B cell (primary cell): Measurements from ENCODE around the gene UTS2B. TPM values are rescaled to one million over a fixed set of nuclear protein-coding genes. Genes with fewer than 3 reads are reported as not detected.

Source experiments
- ATAC-seq: fragments of 200-7000 bp; cut with Tn5 transposase; one replicate; pipeline ENCODE4 v1.10.0; 2021; ENCODE audit warnings: low read depth, mild to moderate bottlenecking, moderate number of reproducible peaks, moderate library complexity
- CTCF ChIA-PET: fragments of 350-600 bp; sonication (Branson Sonifier 250); formaldehyde crosslinking; loops from one replicate; lab custom pipeline; 2021; ENCODE audit warnings: antibody characterized with exemption, inconsistent platforms; lab: Charles Lee
- POLR2A ChIA-PET: fragments of 350-600 bp; sonication (Branson Sonifier 250); formaldehyde crosslinking; loops from one replicate; lab custom pipeline; 2021; ENCODE audit warnings: antibody characterized with exemption; lab: Charles Lee
- DNase-seq: peaks from one replicate; pipeline ENCODE4 v3.0.0; 2013
- H2AFZ ChIP-seq: 2 replicates; pipeline ENCODE4 v1.6.1; 2012; ENCODE audit warnings: mild to moderate bottlenecking, low read depth, low read length; ENCODE audit not compliant: insufficient read depth, poor library complexity, severe bottlenecking
- H3K27ac ChIP-seq, 2 donors: 1 replicate in 1 of 2; 2 replicates in 1 of 2; pipeline ENCODE4 v1.5.1; 2012 to 2013; ENCODE audit warnings: low read length in 2 of 2, mild to moderate bottlenecking in 2 of 2, moderate library complexity in 1 of 2
- H3K27me3 ChIP-seq, 4 experiments: fragments of 200-600 bp in 1 of 4; sonication (generic) in 1 of 4; replicated peaks in 1 of 4; 1 replicate in 2 of 4; 2 replicates in 2 of 4; pipeline versions ENCODE4 v1.6.1 to v1.7.0; 2013 to 2016; ENCODE audit warnings: low read length in 3 of 4, mild to moderate bottlenecking in 2 of 4, mixed read lengths in 1 of 4, moderate library complexity in 1 of 4; ENCODE audit not compliant: insufficient read depth in 4 of 4, control insufficient read depth in 3 of 4; ENCODE audit errors: control extremely low read depth in 1 of 4
- H3K36me3 ChIP-seq, 2 experiments: replicated peaks in 1 of 2; 1 replicate in 1 of 2; 2 replicates in 1 of 2; pipeline versions ENCODE4 v1.6.1 to v1.7.1; 2013; ENCODE audit warnings: low read length in 1 of 2; ENCODE audit not compliant: insufficient read depth in 2 of 2, control insufficient read depth in 1 of 2; ENCODE audit errors: control extremely low read depth in 1 of 2, extremely low read depth in 1 of 2
- H3K4me1 ChIP-seq, 2 donors: fragments of 200-600 bp in 1 of 2; sonication (generic) in 1 of 2; 1 replicate in 1 of 2; 2 replicates in 1 of 2; pipeline versions ENCODE4 v1.5.1 to v1.6.1; 2013 to 2017; ENCODE audit warnings: low read length in 2 of 2; ENCODE audit not compliant: control insufficient read depth in 2 of 2, insufficient read depth in 2 of 2
- H3K4me2 ChIP-seq: replicated peaks from 2 replicates; pipeline ENCODE3; 2012; ENCODE audit warnings: mild to moderate bottlenecking, low read depth, low read length; ENCODE audit not compliant: poor library complexity, severe bottlenecking
- H3K4me3 ChIP-seq, 5 experiments: fragments of 200-600 bp in 1 of 5; sonication (generic) in 1 of 5; 1 replicate in 3 of 5; 2 replicates in 2 of 5; pipeline versions ENCODE4 v1.5.1 to v1.7.0; 2011 to 2016; ENCODE audit warnings: low read length in 4 of 5, mild to moderate bottlenecking in 4 of 5, low read depth in 2 of 5, control low read depth in 1 of 5, moderate library complexity in 1 of 5; ENCODE audit not compliant: insufficient read depth in 1 of 5; ENCODE audit errors: control extremely low read depth in 1 of 5, extremely low read depth in 1 of 5
- H3K79me2 ChIP-seq: fragments of 200-600 bp; sonication (generic); one replicate; pipeline ENCODE4 v1.6.0; 2016; ENCODE audit warnings: low read length; ENCODE audit not compliant: control insufficient read depth, insufficient read depth
- H3K9ac ChIP-seq: fragments of 200-600 bp; sonication (generic); 2 replicates; pipeline ENCODE4 v1.6.1; 2017; ENCODE audit warnings: mild to moderate bottlenecking, low read length, moderate library complexity
- H3K9me3 ChIP-seq, 3 donors: one replicate each; pipeline versions ENCODE4 v1.6.1 to v1.7.1; 2013; ENCODE audit warnings: low read length in 2 of 3; ENCODE audit not compliant: control insufficient read depth in 2 of 3, insufficient read depth in 1 of 3; ENCODE audit errors: control extremely low read depth in 1 of 3
- H4K20me1 ChIP-seq: 2 replicates; pipeline ENCODE4 v1.6.0; 2012; ENCODE audit warnings: mild to moderate bottlenecking, low read length; ENCODE audit not compliant: insufficient read depth, control insufficient read depth, poor library complexity, severe bottlenecking
- H3K27ac Mint-ChIP-seq: one replicate; pipeline ENCODE4 v1.8.0; 2021; ENCODE audit warnings: mixed read lengths
- H3K27me3 Mint-ChIP-seq: one replicate; pipeline ENCODE4 v1.8.0; 2021; ENCODE audit warnings: mixed read lengths
- H3K4me1 Mint-ChIP-seq: one replicate; pipeline ENCODE4 v1.8.0; 2021; ENCODE audit warnings: mixed read lengths
- H3K4me3 Mint-ChIP-seq: one replicate; pipeline ENCODE4 v1.8.0; 2021; ENCODE audit warnings: mixed read lengths
- H3K9me3 Mint-ChIP-seq: one replicate; pipeline ENCODE4 v1.8.0; 2022; ENCODE audit warnings: mixed read lengths; ENCODE audit not compliant: insufficient read depth
- CTCF ChIP-seq: fragments of 200-600 bp; IDR thresholded peaks from one replicate; pipeline ENCODE4 v1.8.0; 2022; ENCODE audit warnings: antibody characterized with exemption, mild to moderate bottlenecking
- EZH2 ChIP-seq: IDR thresholded peaks from 2 replicates; pipeline ENCODE4 v1.6.1; 2012; ENCODE audit warnings: borderline replicate concordance, low read depth, mild to moderate bottlenecking, moderate library complexity, low read length; ENCODE audit not compliant: insufficient read depth, poor library complexity, severe bottlenecking
- WGBS: methylation state at CpG from one replicate; pipeline ENCODE4 v1.1.5; 2013; ENCODE audit warnings: missing lambda C conversion rate; ENCODE audit not compliant: insufficient coverage; 5-methylcytosine and 5-hydroxymethylcytosine counted together
- intact Hi-C: fragments of 100-400 bp; cut with micrococcal nuclease; formaldehyde crosslinking; loops from one replicate; pipeline ENCODE4 v1.10.0; 2022
- polyA plus RNA-seq: library from polyadenylated mRNA; depleted of rRNA; stranded (reverse); fragments of >200 nt; gene quantifications from 2 replicates; pipeline ENCODE4 v1.2.3, GENCODE V29; 2012
- total RNA-seq, 2 donors: library from RNA; stranded (reverse); fragments of 120-200 nt in 1 of 2; gene quantifications; 1 replicate in 1 of 2; 2 replicates in 1 of 2; pipeline versions ENCODE4 v1.2.3 to v1.2.4, GENCODE V29; 2013 to 2022

Gene UTS2B
- total and polyA plus RNA-seq, 2 donors (not counting 1 experiment from before 2014, with no cell fraction given), result 1.8 to 2.0 TPM

GRCh38 chr3:191301017-191301416, 29.3 kb downstream of the UTS2B start:
- H3K27me3 Mint-ChIP-seq, result no peaks in the 10 kb centered on the region
- CTCF ChIA-PET, result interaction anchor here (0.6 to 2.0 kb wide), 3 partner anchors 28 to 56 kb away, joined by 3 to 6 read pairs (median 5); partner anchors contain the start of genes CCDC50 and UTS2B
- DNase-seq (peak; percentile 76), ATAC-seq (peak; percentile 67)
- intact Hi-C loops, result no loop called here
- Histone ChIP-seq H3K27me3 (no peaks in the 10 kb centered on the region), H3K9me3 (peaks cover 0 to 7% (median 0%) of the 10 kb centered on the region in 3 donors), H3K36me3 (no peaks in the 10 kb centered on the region), H2AFZ (peak overlapping the region; percentile 7), H3K9ac (peak overlapping the region; percentile 34), H3K27ac (peak overlapping the region; percentile 82 to 85), H3K4me3 (peak overlapping the region in 2 of 5 experiments; percentile 16 to 20), H3K4me1 (peaks cover 65 to 70% of the 10 kb centered on the region in 2 donors), H3K79me2 (no peaks in the 10 kb centered on the region), H4K20me1 (no peaks in the 10 kb centered on the region), H3K4me2 (peak overlapping the region; percentile 69)
- TF ChIP-seq CTCF (no peak), EZH2 (no peak)
- peak overlapping the region; percentile 86 for H3K27ac Mint-ChIP-seq
- POLR2A ChIA-PET, result interaction anchor here (0.7 to 0.9 kb wide), 4 partner anchors 26 to 57 kb away, joined by 3 to 6 read pairs (median 6); no protein-coding TSS in a partner anchor
- no peaks in the 10 kb centered on the region for H3K9me3 Mint-ChIP-seq
- no CpG with 5 or more reads among the region's 1 CpG for WGBS
- peak overlapping the region; percentile 40 for H3K4me3 Mint-ChIP-seq
- H3K4me1 Mint-ChIP-seq, result peaks cover 54% of the 10 kb centered on the region

GRCh38 chr3:191300422-191300821, 29.9 kb downstream of the UTS2B start:
- Histone ChIP-seq H3K79me2 (no peaks in the 10 kb centered on the region), H3K27me3 (no peaks in the 10 kb centered on the region), H3K9me3 (peaks cover 0 to 7% (median 0%) of the 10 kb centered on the region in 3 donors), H2AFZ (peak overlapping the region; percentile 46), H3K27ac (peak overlapping the region; percentile 82 to 85), H3K36me3 (no peaks in the 10 kb centered on the region), H3K4me1 (peaks cover 71 to 76% of the 10 kb centered on the region in 2 donors), H3K4me3 (peak overlapping the region in 1 of 5 experiments; percentile 20), H3K9ac (peak overlapping the region; percentile 34), H3K4me2 (peak overlapping the region; percentile 69), H4K20me1 (no peaks in the 10 kb centered on the region)
- ChIA-PET CTCF (interaction anchor here (0.9 to 2.0 kb wide), 3 partner anchors 17 to 56 kb away, joined by 3 to 6 read pairs (median 5); partner anchors contain the start of gene CCDC50), POLR2A (interaction anchor here (0.9 kb wide), 2 partner anchors 25 to 56 kb away, joined by 3 to 6 read pairs; no protein-coding TSS in a partner anchor)
- TF ChIP-seq CTCF, result no peak
- TF ChIP-seq EZH2, result no peak
- Mint-ChIP-seq H3K9me3 (no peaks in the 10 kb centered on the region), H3K4me1 (peaks cover 51% of the 10 kb centered on the region), H3K4me3 (peak overlapping the region; percentile 40), H3K27ac (peak overlapping the region; percentile 86), H3K27me3 (no peaks in the 10 kb centered on the region)
- no CpG with 5 or more reads among the region's 1 CpG for WGBS
- ATAC-seq (no peak), DNase-seq (peak; percentile 41)
- intact Hi-C loops, result no loop called here
